ENCODE data around the gene DUSP9.

DNA sequence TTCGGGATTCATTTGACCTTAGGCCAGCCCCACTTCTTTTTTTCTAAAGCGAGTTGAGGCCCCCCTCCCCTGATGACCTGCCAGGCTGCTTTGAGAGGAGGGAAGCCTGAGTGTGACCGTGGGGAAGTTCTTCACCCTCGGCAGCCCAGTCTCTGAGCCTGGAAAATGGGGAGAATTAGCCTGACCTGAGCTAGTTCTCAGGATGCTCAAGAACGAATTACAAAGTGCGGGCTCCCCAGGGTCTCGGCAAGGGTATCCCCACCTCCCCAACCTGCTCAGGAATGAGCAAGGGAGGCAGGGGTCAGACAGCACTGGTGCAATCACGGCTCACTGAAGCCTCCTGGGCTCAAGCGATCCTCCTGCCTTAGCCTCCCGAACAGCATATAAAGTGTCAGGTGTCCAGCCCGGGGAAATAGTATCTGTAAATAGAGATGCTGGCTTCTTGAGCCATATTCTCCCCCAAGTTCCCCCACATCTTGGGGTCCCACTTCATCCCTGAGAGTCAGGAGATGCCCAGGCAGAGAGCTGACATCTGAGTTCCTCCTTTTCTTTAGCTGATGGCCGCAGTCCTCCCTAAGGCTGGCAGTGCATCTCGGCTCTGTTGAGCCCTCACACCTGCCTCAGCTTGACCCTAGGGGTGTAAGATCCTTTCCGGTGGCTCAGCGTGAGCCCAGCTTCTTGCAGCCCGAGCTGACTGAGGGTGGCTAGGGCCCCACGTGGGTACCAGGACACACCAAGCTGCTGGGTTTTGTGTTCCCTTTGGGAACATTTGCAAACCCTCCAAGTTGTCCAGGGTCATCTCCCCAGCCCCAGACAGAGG, 1.6 kb downstream of the DUSP9 start:
- TF ChIP-seq, protein P1, sequence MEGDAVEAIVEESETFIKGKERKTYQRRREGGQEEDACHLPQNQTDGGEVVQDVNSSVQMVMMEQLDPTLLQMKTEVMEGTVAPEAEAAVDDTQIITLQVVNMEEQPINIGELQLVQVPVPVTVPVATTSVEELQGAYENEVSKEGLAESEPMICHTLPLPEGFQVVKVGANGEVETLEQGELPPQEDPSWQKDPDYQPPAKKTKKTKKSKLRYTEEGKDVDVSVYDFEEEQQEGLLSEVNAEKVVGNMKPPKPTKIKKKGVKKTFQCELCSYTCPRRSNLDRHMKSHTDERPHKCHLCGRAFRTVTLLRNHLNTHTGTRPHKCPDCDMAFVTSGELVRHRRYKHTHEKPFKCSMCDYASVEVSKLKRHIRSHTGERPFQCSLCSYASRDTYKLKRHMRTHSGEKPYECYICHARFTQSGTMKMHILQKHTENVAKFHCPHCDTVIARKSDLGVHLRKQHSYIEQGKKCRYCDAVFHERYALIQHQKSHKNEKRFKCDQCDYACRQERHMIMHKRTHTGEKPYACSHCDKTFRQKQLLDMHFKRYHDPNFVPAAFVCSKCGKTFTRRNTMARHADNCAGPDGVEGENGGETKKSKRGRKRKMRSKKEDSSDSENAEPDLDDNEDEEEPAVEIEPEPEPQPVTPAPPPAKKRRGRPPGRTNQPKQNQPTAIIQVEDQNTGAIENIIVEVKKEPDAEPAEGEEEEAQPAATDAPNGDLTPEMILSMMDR (IDR thresholded peaks at IDR 0.05; ENCODE audit: poor library complexity): no peak
- TF ChIP-seq EZH2phosphoT487 (IDR thresholded peaks at IDR 0.05; ENCODE audit: low read depth, severe bottlenecking, unreplicated experiment): no peak
- no peak for TF ChIP-seq EZH2 (IDR thresholded peaks at IDR 0.05; ENCODE audit: borderline replicate concordance)
